ENCODE results near the gene COP1. TPM values are rescaled to one million over a fixed set of nuclear protein-coding genes. Genes with fewer than 3 reads are reported as not detected.

The COP1 gene
- total and polyA plus RNA-seq, 2 of the 13 experiments (the other 11 are each of a cell fraction or from before 2014, with no cell fraction given) = 20.5 to 51.3 TPM

DNA sequence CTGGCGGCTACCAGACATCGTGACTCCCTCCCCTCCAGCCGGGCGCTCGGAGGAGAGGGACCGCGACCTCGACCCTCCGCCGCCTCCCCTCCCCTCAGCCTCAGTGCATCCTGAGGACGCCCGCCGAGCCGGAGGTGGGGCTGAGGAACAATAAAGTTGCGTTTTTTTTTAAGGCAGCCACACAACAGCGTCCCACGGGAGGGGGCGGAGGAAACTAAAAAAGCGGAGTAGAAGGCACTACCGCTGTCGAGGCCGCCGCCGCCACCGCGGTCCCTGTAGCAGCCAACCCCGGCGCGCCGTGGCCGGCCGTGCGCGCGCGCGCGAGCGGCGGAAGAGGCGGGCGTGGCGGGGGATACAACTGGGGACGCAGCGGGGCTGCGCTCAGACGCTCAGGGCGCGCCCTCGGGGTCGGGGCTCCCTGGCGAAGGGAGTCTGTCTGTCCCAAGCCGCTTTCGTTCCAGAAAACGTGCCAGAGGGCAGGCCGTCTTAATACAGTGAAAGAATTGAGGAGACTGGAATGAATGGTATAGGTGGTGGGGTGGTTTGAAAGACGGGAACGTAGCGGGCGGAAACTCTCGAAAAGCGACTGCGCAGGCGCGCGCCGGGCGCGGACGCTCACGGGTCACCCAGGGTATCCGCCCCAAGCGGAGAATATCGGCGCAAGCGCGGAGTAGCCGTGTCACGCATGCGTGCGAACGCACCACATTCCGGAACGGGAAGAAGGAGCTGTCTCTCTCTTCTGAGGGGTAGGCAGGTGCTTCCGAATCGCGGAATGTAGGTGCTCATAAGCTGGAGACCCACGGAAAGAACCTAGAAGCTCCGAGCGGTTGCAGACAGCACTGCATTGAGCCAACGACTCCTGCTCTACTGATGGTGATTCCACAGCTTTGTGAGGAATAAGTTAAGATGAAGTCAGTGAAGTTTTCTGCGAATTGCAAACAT lies at the start of gene COP1 (continued):
- TF ChIP-seq ARNTL (CRISPR knock-in tag; IDR thresholded peaks at IDR 0.05) (no peak), SMC3 (IDR thresholded peaks at IDR 0.05; ENCODE audit: low read length) (0 out of 2 replicates have a peak, but pooled peaks have one; percentile 11), ZNF530 (CRISPR knock-in tag; IDR thresholded peaks at IDR 0.05; ENCODE audit: low read depth) (no peak), ZNF431 (CRISPR knock-in tag; IDR thresholded peaks at IDR 0.05; ENCODE audit: borderline replicate concordance, low read depth) (peak; percentile 79; the same call in 1 of the 2 replicates), HNRNPUL1 (IDR thresholded peaks at IDR 0.05; ENCODE audit: low read depth, low read length) (no peak), ZNF569 (CRISPR knock-in tag; IDR thresholded peaks at IDR 0.05; ENCODE audit: borderline replicate concordance) (no peak), ZNF720 (CRISPR knock-in tag; IDR thresholded peaks at IDR 0.05) (no peak), SYNCRIP (IDR thresholded peaks at IDR 0.05; ENCODE audit: insufficient read depth, low read depth, low read length) (no peak), NR2C2 (CRISPR knock-in tag; IDR thresholded peaks at IDR 0.05; ENCODE audit: borderline replicate concordance) (peak; percentile 75), SNRNP70 (IDR thresholded peaks at IDR 0.05; ENCODE audit: low read depth, low read length) (no peak), MLLT10 (CRISPR knock-in tag; IDR thresholded peaks at IDR 0.05) (no peak), PRPF4 (IDR thresholded peaks at IDR 0.05; ENCODE audit: low read depth, low read length, poor library complexity, severe bottlenecking) (no peak)
- TF ChIP-seq, protein P1, sequence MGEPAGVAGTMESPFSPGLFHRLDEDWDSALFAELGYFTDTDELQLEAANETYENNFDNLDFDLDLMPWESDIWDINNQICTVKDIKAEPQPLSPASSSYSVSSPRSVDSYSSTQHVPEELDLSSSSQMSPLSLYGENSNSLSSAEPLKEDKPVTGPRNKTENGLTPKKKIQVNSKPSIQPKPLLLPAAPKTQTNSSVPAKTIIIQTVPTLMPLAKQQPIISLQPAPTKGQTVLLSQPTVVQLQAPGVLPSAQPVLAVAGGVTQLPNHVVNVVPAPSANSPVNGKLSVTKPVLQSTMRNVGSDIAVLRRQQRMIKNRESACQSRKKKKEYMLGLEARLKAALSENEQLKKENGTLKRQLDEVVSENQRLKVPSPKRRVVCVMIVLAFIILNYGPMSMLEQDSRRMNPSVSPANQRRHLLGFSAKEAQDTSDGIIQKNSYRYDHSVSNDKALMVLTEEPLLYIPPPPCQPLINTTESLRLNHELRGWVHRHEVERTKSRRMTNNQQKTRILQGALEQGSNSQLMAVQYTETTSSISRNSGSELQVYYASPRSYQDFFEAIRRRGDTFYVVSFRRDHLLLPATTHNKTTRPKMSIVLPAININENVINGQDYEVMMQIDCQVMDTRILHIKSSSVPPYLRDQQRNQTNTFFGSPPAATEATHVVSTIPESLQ (CRISPR knock-in tag; conservative IDR thresholded peaks at IDR 0.05) = no peak
- TF ChIP-seq, protein P2, sequence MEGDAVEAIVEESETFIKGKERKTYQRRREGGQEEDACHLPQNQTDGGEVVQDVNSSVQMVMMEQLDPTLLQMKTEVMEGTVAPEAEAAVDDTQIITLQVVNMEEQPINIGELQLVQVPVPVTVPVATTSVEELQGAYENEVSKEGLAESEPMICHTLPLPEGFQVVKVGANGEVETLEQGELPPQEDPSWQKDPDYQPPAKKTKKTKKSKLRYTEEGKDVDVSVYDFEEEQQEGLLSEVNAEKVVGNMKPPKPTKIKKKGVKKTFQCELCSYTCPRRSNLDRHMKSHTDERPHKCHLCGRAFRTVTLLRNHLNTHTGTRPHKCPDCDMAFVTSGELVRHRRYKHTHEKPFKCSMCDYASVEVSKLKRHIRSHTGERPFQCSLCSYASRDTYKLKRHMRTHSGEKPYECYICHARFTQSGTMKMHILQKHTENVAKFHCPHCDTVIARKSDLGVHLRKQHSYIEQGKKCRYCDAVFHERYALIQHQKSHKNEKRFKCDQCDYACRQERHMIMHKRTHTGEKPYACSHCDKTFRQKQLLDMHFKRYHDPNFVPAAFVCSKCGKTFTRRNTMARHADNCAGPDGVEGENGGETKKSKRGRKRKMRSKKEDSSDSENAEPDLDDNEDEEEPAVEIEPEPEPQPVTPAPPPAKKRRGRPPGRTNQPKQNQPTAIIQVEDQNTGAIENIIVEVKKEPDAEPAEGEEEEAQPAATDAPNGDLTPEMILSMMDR (CRISPR knock-in tag; IDR thresholded peaks at IDR 0.05) = peak; percentile 10; the same call in 1 of the 2 replicates
- TF ChIP-seq, protein P3, sequence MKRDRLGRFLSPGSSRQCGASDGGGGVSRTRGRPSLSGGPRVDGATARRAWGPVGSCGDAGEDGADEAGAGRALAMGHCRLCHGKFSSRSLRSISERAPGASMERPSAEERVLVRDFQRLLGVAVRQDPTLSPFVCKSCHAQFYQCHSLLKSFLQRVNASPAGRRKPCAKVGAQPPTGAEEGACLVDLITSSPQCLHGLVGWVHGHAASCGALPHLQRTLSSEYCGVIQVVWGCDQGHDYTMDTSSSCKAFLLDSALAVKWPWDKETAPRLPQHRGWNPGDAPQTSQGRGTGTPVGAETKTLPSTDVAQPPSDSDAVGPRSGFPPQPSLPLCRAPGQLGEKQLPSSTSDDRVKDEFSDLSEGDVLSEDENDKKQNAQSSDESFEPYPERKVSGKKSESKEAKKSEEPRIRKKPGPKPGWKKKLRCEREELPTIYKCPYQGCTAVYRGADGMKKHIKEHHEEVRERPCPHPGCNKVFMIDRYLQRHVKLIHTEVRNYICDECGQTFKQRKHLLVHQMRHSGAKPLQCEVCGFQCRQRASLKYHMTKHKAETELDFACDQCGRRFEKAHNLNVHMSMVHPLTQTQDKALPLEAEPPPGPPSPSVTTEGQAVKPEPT (CRISPR knock-in tag; IDR thresholded peaks at IDR 0.05; ENCODE audit: low read depth) = no peak; the same call in 1 of the 2 replicates
- TF ChIP-seq, protein P4, sequence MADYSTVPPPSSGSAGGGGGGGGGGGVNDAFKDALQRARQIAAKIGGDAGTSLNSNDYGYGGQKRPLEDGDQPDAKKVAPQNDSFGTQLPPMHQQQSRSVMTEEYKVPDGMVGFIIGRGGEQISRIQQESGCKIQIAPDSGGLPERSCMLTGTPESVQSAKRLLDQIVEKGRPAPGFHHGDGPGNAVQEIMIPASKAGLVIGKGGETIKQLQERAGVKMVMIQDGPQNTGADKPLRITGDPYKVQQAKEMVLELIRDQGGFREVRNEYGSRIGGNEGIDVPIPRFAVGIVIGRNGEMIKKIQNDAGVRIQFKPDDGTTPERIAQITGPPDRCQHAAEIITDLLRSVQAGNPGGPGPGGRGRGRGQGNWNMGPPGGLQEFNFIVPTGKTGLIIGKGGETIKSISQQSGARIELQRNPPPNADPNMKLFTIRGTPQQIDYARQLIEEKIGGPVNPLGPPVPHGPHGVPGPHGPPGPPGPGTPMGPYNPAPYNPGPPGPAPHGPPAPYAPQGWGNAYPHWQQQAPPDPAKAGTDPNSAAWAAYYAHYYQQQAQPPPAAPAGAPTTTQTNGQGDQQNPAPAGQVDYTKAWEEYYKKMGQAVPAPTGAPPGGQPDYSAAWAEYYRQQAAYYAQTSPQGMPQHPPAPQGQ (CRISPR knock-in tag; IDR thresholded peaks at IDR 0.05; ENCODE audit: borderline replicate concordance) = no peak; the same call in 1 of the 2 replicates
- TF ChIP-seq, protein P5, sequence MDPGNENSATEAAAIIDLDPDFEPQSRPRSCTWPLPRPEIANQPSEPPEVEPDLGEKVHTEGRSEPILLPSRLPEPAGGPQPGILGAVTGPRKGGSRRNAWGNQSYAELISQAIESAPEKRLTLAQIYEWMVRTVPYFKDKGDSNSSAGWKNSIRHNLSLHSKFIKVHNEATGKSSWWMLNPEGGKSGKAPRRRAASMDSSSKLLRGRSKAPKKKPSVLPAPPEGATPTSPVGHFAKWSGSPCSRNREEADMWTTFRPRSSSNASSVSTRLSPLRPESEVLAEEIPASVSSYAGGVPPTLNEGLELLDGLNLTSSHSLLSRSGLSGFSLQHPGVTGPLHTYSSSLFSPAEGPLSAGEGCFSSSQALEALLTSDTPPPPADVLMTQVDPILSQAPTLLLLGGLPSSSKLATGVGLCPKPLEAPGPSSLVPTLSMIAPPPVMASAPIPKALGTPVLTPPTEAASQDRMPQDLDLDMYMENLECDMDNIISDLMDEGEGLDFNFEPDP (CRISPR knock-in tag; conservative IDR thresholded peaks at IDR 0.05) = 0 out of 2 replicates have a peak, but pooled peaks have one; percentile 45

Data from HepG2 (cell line).